ENCODE measurements around the gene ATAD2B.

Gene ATAD2B

DNA sequence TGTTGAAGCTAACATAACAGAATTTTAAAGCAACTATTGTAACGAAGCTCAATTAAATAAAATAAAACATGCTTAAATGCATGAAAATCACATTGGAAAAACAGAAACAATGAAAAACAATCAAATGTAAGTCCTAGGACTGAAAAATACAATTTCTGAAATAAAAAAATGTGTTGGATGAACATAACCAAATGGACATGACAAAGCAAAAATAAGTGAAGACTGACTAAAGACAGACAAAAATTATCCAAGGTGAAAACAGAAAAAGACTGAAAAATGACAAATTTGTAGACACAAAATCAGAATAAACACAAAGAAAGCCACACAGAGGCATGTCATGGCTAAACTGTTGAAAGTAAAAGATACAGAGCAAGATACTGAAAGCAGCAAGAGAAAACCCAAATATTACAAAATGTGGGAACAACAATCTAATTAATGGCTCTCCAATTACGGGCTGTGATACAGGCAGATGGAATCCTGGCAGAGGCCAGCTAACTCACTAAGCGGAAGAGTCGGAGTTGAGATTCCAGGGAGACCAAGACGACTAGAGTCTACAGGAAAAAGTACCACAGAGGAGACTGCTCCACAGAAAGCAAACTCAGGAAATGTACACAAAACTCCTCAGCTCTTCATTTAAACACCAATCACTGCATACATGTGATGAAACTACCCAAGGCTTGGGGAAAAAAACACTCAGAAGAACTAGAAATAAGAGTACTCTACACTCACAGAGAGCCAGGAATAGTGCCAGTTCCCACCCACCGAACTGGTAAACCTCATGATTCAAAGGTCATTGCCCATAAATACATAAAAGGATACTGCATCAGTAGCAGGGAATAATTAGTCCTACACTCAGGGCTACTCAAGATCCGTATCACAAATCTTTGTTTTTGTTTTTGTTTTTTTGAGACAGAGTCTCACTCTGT, 83.6 kb downstream of the ATAD2B start:
- in situ Hi-C loops (cut with HindIII; ENCODE audit: low pct_unique_long_range_greater_than_20kb, low sequenced_read_pairs), result no loop called here
- DNase-seq (ENCODE audit: low read depth in 1 of 2, low spot score in 1 of 2), result no peak
- TF ChIP-seq JUND (IDR thresholded peaks at IDR 0.05; ENCODE audit: low read depth), result no peak

GRCh38 chr2:23839919-23840578, 86.9 kb downstream of the ATAD2B start:
- no peak for TF ChIP-seq JUND (IDR thresholded peaks at IDR 0.05; ENCODE audit: low read depth)
- DNase-seq (ENCODE audit: low read depth in 1 of 2, low spot score in 1 of 2), result no peak
- in situ Hi-C loops (cut with HindIII; ENCODE audit: low pct_unique_long_range_greater_than_20kb, low sequenced_read_pairs), result no loop called here

DNA sequence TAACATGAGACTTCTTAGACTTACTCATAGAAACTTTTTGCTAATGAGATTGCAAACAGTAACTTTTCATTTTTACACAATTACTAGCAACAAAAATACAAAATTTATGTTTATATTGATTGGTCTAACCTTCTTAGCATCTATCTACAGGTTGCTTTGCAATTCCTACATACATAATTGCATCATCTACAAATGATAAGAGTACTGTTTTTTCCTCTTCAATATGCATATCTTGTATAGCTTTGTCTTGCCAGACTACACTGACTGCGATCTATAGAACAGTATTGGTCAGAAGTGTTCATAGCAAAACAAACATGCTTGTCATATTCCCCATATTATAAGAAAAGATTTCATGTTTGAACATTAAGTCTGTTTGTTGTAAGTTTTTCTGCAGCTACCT, 87.9 kb downstream of the ATAD2B start:
- no peak for TF ChIP-seq JUND (IDR thresholded peaks at IDR 0.05; ENCODE audit: low read depth)
- no peak for DNase-seq (ENCODE audit: low read depth in 1 of 2, low spot score in 1 of 2)
- in situ Hi-C loops (cut with HindIII; ENCODE audit: low pct_unique_long_range_greater_than_20kb, low sequenced_read_pairs), result no loop called here

DNA sequence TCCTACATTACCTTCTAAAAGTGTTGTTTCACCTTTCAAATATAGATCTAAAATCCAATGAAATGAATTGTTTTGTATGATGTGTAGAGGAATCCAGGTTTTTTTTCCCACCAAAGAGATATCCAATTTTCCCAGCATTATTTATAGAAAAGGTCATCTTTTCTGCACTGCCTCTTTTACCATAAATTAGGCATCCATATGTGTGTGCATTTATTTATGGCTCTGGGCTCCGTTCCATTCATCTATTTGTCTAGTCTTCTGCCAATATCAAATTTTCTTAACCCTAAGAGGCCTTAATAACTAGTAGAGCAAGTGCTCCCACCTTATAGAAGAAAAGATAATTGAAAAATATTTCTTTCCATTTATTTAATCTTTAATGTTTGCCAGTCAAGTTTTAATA, 88.3 kb downstream of the ATAD2B start:
- in situ Hi-C loops (cut with HindIII; ENCODE audit: low pct_unique_long_range_greater_than_20kb, low sequenced_read_pairs), result no loop called here
- DNase-seq (ENCODE audit: low read depth in 1 of 2, low spot score in 1 of 2), result no peak
- no peak for TF ChIP-seq JUND (IDR thresholded peaks at IDR 0.05; ENCODE audit: low read depth)

DNA sequence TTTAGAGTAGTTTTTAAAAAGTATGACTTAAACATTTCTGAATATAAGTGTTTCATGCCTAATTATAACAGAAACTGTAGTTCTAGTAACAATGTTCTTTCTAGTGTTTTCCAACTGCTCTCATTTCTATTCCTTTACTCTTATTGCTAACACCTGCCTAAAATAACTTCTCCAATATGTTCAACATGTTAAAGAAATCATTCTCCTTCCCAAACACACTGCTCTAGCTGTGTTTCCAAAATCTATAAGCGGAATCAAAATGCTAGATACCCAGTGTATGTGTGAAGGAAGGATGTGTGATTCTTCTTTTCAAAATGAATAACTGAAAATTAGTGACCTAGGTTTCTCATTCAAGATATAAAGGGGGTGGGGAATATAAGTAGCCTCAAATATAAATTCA, 89.1 kb downstream of the ATAD2B start:
- TF ChIP-seq JUND (IDR thresholded peaks at IDR 0.05; ENCODE audit: low read depth), result no peak
- in situ Hi-C loops (cut with HindIII; ENCODE audit: low pct_unique_long_range_greater_than_20kb, low sequenced_read_pairs), result no loop called here
- DNase-seq (ENCODE audit: low read depth in 1 of 2, low spot score in 1 of 2), result no peak

GRCh38 chr2:23836971-23837565, 89.9 kb downstream of the ATAD2B start:
- in situ Hi-C loops (cut with HindIII; ENCODE audit: low pct_unique_long_range_greater_than_20kb, low sequenced_read_pairs), result no loop called here
- no peak for TF ChIP-seq JUND (IDR thresholded peaks at IDR 0.05; ENCODE audit: low read depth)
- no peak for DNase-seq (ENCODE audit: low read depth in 1 of 2, low spot score in 1 of 2)

DNA sequence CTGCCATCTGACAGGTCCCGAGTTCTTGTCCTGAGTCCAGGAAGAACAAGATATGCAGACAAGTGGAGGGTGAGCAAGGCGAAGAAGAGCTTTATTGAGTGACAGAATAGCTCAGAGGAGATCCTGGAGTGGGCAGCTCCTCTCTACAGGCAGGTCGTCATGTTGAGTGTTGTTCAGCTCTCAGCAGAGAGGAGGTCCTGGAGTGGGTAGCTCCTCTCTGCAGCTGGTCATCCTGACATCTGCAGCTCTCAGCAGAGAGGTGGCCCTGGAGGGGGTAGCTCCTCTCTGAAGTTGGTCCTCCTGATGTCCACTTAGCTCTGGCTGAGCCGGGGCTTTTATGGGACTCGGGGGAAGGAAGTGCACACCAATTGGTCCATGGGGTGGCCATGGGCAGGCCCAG, 90.4 kb downstream of the ATAD2B start:
- no peak for DNase-seq (ENCODE audit: low read depth in 1 of 2, low spot score in 1 of 2)
- in situ Hi-C loops (cut with HindIII; ENCODE audit: low pct_unique_long_range_greater_than_20kb, low sequenced_read_pairs), result no loop called here
- TF ChIP-seq JUND (IDR thresholded peaks at IDR 0.05; ENCODE audit: low read depth), result no peak

- in situ Hi-C loops (cut with HindIII; ENCODE audit: low pct_unique_long_range_greater_than_20kb, low sequenced_read_pairs), result no loop called here
- DNase-seq (ENCODE audit: low read depth in 1 of 2, low spot score in 1 of 2), result no peak
- TF ChIP-seq JUND (IDR thresholded peaks at IDR 0.05; ENCODE audit: low read depth), result no peak
These were observed 90.9 kb downstream of the ATAD2B start for GRCh38 chr2:23835988-23836387.

- DNase-seq (ENCODE audit: low read depth in 1 of 2, low spot score in 1 of 2), result no peak
- in situ Hi-C loops (cut with HindIII; ENCODE audit: low pct_unique_long_range_greater_than_20kb, low sequenced_read_pairs), result no loop called here
- TF ChIP-seq JUND (IDR thresholded peaks at IDR 0.05; ENCODE audit: low read depth), result no peak
These were observed 91.5 kb downstream of the ATAD2B start for GRCh38 chr2:23835423-23835822.

DNA sequence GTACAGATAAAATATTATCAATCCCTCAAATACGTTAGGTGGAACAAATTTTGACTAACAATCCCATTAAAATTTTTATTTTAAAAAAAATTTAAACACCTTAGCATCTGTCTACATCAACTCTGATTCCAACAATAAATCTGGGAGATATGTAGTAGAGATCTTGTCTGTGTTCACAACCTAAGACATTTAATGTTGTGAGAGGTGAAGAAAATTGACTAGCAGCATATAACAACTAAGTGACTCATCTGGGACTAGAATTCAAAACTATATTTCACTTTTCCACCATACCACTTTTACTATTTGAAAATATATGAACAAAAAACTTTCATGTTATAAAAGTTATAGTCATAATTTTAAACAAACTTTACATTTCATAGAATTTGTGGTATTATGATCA, 97.9 kb downstream of the ATAD2B start:
- no peak for TF ChIP-seq JUND (IDR thresholded peaks at IDR 0.05; ENCODE audit: low read depth)
- no peak for DNase-seq (ENCODE audit: low read depth in 1 of 2, low spot score in 1 of 2)
- in situ Hi-C loops (cut with HindIII; ENCODE audit: low pct_unique_long_range_greater_than_20kb, low sequenced_read_pairs), result no loop called here

DNA sequence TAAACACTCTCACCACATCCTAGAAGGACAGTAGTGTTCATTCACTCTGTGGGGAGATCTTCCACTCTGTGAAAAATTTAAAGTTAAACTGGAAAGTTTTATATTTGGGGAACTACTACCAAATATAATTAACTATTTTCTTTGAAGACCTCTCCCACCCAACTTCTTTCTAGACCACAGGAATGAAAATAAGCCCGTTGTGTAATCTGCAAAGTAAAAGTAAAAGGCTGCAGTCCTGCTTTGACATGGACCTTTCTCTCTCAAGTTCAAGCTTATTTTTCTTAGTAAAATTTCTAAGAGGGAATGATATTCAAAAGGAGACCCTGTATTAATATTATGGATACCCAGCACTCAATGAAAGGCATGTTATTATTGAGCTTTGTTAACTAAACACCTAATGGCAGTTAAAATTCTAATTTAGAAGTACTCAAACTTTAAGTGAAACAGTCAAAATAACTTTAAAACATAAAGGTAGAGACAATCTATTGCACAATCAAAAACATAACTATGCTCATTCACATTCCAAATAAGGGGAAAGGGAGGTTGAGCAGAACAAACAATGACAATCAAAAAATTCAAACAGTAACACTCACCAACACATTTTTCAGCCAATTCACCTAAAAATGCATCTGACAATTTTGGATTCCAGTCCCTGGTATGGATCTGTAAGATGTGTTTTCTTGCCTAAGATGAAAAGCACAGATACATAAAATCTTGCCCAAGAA, 98.5 kb downstream of the ATAD2B start:
- DNase-seq (ENCODE audit: low read depth in 1 of 2, low spot score in 1 of 2), result no peak
- TF ChIP-seq JUND (IDR thresholded peaks at IDR 0.05; ENCODE audit: low read depth), result no peak
- in situ Hi-C loops (cut with HindIII; ENCODE audit: low pct_unique_long_range_greater_than_20kb, low sequenced_read_pairs), result no loop called here

DNA sequence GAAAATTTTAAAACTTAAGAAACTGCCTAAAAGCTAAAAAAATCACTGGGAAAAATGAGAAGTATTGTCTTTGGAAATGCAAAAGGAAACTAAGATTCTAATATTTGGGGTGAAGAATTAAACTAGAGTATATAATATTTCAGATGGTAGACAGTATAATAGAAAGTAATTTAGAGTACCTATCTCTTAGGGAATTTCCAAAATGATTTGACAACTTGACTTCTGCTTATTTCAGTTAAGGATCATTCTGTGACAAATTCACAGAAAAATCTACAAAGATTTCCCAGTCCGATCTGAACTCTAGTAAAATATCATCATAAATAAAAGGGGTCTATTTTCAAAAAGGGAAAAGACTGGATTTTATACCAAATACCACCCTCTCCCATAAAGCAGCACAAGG, 99.6 kb downstream of the ATAD2B start:
- TF ChIP-seq JUND (IDR thresholded peaks at IDR 0.05; ENCODE audit: low read depth), result no peak
- in situ Hi-C loops (cut with HindIII; ENCODE audit: low pct_unique_long_range_greater_than_20kb, low sequenced_read_pairs), result no loop called here
- DNase-seq (ENCODE audit: low read depth in 1 of 2, low spot score in 1 of 2), result no peak

Measured in T47D (cell line).